ENCODE data around the gene OXNAD1.
A peak's percentile ranks its signal among the peaks of the same experiment; 100 is the strongest.

Gene OXNAD1

DNA sequence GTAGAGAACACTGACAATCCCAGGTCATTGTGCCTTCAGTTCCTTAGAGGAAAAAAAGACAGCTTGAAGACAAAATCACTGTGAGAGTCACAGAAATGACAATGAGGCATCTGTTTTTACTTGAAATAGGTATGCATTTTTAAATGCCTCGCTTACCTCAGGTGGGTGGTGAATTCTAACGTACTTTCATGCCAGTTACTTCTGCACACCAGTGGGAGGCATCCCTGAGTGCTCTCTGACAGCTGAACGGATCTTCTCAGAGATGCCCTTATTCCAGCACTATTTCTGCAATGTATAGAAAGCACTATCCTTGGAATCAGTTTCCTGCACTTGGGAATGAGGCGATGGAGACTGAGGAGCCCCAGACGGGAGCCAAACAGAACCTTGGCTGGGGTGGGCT, 16.5 kb upstream of the OXNAD1 start:
- no peak for DNase-seq

DNA sequence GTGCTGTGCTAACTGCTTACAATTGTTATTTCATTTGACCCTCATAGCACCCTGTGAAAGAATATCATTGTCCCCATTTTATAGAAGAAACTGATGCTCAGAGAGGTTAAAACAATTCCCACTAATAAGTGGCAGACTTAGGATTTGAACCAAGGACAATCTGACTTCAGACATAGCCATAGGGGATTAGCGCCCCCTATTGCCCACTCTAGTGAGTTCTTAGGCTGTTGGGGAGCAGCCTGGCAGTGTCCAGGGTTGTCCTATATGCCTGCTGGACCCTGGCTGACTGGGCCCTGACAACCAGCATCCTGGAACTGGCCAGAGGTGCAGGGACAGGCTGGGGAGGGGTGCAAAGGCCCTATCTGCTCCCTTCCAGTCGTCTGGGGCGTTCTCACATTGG, 15.7 kb upstream of the OXNAD1 start:
- DNase-seq, result peak in 1 of 2 donors; percentile 32

DNA sequence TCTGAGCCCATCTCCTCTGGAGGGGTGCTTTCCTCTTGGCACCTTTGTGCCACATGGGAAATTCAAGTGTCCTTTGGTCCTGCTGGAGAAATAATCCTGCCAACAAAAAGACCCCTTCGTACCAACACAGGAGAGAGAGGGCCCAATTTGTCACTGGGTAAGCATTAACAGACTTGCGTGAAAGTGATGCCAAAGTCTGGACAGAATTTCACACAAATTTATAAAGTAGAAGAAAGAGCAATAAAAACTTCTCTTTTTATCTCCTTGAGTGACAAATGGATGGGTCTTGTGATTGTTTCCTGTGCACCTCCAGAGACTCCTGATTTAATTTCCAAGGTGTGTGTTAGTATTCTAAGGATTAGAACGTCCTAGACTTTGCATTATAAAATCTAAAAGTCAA, 15.1 kb upstream of the OXNAD1 start:
- DNase-seq, result no peak

DNA sequence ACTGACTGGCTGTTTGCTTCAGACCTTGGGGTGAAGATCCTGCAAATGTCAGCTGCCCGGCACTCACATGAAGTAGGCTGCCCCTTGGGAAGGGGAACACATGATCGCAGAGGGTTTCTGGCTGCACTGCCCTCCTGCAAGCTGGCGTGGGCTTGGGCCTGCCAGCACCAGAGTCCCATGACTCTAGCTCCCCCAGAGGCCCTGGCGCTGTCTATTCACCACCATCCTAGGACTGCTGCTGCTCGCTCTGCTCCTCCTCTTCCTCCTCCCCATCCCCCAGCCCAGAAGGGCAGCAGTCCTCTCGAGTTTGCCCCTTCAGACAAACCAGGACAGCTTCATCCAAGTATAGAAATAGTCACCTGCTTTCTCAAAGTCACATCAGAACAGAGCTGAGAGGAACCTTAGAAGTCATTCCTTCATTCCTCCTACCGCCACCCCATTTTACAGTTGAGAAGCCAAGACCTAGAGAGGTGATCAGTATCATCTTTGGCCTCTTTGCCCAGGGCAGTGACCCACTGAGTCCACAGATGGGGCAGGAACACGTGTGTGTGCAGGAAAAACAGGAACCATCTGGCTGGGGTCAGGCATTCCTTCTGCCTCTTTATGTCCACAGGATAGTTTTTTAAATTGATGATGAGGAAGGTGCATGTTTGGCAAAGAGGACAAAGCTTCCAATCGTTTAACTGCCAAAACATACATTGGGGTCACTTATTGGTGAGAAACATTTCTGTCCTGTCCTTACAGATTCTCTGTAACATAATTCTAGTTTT, 13.5 kb upstream of the OXNAD1 start:
- no peak for DNase-seq

DNA sequence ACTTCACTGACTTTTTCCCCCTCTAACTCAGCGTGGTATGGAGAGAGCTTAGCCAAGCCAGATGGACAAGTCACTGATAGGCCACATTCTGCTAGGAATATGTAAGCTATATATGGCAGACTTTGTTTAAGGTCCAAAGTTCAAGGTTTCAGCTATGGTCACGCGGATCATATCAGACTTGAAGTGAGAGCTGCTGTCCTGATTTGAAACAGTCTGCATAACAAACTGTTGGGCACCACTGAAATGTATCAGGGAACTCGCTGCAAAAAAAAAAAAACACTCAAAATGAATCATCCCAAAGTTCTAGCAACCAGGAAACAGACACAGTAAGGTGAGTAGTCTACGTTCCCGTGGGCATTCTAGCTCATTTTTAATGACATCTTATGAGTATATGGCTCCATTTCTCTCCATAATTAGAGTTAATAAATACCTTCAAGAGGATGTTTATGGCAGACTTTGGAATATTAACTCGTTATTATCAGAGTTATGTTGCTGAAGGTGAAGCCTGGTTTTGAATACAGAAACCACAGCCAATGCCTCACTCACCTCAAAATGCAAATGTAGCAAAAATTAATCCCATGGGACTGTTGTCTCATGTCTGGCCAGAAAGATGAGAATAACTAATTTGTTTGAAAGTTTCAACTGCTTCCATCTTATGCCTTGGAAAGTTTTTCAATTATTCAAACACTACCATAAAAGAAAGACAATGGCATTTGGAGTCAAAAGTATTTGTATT, 12.6 kb upstream of the OXNAD1 start:
- no peak for DNase-seq

DNA sequence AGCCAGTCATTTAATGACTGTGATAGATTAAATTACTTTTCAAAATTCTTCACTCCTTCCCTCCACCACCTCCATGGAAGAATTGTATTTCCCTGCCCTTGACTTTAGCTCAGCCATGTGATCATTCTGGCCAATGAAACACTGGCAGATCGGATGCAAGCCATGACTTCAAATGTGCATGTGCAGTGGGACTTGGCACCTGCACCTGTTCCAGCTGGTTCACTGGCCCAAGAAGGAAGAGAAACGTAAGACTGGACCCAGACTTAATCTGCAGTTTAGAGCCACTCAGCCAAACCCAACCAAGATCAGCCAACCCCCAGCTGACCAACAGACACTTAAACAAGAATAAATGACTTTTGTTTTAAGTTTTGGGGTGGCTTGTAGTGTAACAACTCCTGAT, 12.0 kb upstream of the OXNAD1 start:
- DNase-seq, result no peak

DNA sequence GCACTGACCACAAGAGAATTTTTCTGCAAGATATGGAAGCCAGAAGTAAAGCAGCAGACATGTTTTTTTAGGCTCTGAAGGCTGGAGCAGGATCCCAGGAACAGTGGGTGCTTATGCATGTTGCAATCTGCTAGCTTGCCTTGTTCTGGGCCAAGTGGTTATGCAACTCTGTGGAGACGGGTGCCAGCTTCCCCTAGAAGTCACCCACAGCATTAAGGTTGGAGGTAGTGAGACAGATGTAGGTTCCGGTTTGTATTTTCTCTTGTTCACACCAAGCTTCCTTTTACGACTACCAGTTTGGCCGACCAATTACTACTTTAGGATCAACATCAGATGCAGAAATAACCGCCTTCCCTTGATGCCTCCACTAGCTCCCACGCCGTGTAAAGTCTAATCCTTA, 11.4 kb upstream of the OXNAD1 start:
- DNase-seq, result no peak

DNA sequence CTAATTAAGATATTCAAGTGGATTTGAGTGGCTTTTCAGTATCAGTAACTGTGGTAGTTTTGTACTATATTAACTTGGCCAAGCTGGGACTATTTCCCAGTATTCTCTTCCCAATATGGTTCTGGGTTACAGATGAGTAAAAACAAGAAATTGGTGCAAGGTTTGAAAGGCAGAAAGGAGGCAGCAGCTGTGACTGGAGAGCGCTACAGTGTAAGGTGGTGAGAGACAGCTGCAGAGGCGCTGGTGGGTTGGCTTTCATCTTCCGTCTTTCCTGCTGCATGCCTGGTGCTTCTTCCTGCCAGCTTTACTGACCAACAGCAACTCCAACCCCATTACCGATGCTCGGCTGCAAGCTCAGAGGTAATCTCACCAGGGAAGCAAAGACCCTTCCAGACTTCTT, 10.1 kb upstream of the OXNAD1 start:
- no peak for DNase-seq

DNA sequence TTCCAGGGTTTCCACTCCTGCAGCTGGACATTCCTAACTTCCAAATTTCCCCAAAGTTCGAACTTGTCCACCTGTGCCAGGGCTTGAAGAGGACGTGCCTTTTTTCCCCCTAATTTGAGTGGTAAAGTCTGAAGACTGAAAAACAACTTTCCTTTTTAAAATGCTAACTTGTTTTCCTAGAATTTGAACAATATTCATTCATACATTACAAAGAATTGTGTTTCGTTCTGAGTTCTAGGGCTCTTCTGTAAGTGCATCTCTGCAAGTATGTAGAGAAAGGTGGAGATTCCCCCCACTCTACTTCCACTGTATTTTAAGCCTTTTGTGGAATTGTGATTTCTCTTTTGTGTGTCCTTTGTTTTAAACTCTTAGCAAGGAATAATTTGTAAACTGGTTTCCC, 9.7 kb upstream of the OXNAD1 start:
- DNase-seq, result no peak

DNA sequence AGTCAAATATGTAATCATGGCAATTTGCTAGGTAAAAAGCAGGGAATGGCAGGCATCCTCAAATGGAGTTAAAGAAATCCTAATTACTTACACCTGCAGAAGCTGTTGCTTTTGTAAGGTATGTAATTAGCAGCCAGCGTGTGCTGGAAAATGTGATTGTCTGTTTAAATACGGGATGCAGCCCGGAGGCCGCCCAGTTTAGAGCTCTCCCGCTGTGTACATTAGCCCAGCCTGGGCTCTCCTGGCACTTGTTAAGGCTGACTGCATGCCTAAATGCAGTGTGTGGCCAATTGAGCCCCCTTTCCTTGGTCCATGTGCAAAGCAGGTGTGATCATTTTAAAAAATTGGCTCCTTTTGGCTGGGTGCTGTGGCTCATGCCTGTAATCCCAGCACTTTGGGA, 9.3 kb upstream of the OXNAD1 start:
- no peak for DNase-seq

DNA sequence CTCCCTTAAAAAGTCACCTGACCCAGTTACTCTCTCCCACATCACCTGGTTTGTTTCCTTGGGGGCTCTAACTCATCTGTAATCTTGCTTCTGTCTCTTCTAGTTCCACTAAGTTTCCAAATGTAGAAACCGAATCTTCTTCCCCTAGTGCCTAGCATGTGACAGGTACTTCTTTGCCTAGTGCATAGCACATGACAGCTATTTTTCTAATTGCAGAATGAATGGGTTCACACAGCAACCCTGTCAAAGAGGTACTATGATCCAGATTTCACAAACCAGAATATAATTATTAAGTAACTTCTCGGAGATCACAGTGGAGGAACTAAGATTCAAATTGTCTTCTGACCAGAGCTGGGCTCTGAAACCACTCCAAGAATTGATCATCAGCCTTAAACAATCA, 7.7 kb upstream of the OXNAD1 start:
- no peak for DNase-seq

DNA sequence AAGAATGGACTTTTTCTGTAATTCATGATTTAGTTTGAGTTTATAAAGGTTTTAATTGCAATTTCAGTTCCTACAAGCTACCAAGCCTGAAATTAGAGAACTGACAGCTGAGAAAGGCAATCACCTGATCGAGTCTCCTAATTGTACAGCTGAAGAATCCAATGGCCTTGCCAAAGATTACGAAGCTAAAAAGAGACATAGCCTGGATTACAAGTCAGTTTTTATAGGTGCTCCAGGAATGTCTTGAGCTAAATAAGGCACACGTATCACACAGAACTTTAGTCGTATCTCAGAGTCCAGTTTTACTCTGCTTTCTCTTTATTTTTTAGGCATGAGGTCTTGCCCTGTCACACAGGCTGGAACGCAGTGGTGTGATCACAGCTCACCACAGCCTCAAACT, 6.8 kb upstream of the OXNAD1 start:
- no peak for DNase-seq

DNA sequence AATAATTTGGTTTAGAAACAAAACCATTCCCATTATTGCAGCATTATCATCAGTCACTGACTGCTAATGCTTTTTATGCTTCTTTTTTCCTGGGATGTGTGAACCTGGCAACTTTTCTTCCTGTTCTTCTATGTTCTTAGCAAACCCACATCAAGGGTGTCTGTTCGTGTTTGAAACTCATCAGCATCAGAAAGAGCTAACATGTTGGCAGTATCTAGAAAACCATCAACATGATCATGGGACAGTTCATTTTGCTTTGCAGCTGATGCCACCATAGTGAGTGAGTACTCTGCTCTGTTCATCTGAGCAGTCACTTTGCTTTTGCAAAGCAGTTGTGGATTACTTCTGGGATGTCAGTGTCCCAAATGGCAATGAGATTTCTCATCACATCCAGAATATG, 6.1 kb upstream of the OXNAD1 start:
- no peak for DNase-seq

DNA sequence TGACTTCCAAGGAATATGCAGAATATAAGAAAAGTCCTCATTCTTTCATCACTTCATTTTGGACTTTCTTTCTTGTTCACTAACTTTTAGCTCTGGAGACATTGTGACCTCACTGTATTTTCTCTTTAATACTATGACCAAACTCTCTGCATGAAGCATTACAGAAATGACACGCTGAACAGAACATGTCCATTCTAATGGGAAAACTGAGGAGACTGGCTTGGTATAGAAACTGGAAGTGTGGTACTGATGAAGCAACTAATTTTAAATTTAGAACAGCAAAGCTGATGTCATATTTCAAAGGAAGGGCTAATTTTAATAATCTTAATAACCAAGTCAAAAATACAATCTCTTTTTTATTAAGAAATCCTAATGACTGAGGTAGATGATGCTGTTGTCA, 5.0 kb upstream of the OXNAD1 start:
- no peak for DNase-seq

DNA sequence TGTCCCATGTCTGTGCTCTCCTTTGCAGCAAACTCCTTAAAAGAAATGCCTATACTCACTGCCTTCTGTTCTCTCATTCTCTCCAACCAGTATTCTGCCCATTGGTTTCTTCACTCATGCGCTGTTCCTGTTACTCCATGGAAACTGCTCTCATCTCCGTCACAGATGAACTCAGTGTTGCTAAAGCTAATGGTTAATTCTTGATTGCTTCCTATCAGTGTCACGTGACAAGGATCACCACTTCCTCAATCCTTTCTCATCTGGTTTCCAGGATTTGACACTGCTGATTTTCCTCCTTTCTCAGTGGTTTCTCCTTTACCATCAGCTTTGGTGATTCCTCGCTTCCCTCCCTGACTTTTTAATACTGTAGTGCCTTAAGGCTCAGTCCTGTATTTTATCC, 2.8 kb upstream of the OXNAD1 start:
- DNase-seq, result no peak

DNA sequence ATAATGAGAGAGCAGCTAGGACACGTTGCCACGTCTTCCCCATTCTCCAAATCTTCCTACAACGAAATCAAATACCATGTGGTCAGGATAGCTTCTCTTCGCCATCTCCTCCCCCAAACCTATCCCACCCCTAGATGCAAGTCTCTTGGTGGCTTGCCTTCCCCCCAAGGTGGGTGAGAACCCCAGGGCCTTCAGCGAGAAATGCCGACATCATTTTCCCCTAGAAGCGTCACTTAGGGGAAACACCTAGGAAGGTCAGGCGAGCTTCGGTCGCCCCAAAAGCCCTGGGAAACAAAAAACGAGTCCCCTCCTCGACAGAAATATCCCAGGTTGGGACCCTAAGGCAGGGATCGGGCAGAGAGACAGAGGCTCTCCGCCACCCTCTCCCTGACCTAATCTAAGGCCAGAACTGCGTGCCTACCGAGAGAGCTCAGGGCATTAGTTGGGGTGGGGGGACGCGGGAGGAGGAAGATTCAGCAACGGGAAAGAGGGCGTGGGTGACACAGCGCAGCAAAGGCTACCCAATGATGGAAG, 771 bp upstream of the OXNAD1 start:
- no peak for DNase-seq

DNA sequence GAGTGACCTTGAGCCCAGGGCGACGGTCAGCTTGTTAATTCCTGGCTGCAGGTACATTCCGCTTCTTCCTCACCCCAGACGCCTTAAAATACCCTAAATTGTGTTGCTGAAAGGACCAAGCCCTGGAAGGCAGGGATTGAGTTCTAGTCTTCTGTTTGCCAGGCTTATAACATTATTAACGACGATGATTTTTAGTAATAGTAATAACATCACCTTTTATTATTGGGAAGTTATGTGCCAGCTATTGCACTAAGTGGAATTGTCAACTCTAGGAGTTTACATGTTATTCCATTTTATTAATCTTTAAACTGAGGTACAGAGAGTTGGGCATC, 409 bp downstream of the OXNAD1 start:
- DNase-seq, result no peak

DNA sequence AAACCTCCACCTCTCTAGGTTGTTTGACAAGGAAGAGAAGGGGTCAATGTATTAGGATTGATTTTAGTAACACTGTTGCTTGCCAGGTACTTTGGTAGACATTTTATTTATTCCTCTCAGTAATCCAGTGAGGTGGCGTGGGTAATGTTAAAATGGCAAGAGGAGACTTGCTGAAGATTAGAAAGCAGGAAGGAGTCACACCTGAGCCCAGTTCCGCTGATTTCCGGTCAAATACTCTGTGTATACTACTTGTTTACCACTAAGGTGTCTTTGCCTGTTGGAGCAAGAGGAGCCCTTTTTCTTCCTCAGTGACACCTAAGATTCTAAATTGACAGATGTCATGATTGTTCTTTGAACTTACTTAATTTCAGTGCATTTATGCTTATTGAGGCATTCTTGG, 1.7 kb downstream of the OXNAD1 start:
- DNase-seq, result no peak

DNA sequence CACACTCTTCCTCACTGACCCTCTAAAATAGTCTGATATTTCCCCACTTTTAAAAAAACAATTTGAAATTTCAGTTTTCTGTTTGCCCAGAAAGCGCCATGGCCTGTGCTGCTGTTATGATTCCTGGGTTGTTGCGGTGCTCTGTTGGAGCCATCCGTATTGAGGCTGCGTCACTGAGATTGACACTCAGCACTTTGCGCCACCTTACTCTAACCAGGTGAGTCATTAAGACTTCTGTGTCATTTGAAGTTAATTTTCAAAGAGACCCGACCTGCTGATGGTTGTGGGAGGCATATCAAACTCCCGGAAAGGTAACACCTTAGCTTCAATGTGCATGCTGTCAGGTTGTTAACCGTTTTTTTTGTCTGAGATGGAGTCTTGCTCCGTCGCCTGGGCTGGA, 5.8 kb downstream of the OXNAD1 start:
- no peak for DNase-seq

DNA sequence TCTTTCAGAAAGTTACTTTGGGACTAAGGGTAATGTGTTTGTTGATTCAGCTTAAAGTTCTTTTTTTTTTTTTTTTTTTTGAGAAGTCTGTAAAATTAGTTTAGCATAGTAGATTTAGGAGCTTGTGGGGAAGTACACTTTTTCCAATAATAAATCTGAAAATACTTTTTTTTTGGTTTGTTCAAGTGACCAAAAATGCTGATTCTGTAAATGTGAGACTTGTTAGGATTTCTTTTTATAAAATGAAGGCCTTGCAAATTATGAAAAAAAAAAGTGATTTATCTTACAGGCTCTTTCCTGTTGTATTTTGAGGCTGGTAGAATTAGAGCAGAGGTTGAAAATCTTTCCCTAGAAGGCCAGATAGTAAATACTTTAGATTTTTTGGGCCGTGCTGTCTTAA, 7.6 kb downstream of the OXNAD1 start:
- DNase-seq, result no peak

DNA sequence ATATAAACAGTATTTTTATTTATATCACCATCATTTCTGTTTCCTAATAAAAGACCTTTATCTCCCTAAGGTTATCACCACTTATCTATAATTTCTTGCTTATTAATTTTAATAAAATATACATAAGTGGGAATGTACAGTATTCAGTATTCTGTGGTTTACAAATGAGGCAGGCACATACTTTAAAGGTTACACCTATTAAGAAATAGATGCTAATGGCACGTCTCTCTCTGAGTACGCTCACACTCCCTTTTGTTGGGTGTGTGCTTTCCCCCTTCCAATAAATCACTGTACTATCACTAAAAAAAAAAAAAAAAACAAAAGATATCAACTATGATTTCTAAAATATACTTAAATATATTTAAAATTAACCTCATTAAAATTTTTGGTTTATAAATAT, 8.9 kb downstream of the OXNAD1 start:
- no peak for DNase-seq

DNA sequence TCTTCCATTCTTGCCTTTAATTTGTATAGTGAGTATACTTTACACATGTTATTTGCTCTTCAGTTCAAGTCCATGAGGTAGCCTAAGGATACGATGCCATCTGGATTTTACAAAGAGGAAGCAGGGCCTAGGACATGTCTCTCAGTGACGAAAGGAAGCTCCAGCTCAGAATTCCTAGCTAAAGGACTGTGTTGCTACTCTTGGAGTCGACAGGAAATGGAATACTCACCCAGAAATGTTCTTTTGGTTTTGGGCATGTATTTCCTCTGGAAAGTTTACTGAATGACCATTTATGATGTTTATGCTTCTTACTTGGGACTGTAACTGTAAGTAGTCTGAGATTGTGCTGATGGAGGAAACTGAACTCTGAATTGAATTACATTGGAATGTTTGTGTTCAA, 12.5 kb downstream of the OXNAD1 start:
- DNase-seq, result no peak

DNA sequence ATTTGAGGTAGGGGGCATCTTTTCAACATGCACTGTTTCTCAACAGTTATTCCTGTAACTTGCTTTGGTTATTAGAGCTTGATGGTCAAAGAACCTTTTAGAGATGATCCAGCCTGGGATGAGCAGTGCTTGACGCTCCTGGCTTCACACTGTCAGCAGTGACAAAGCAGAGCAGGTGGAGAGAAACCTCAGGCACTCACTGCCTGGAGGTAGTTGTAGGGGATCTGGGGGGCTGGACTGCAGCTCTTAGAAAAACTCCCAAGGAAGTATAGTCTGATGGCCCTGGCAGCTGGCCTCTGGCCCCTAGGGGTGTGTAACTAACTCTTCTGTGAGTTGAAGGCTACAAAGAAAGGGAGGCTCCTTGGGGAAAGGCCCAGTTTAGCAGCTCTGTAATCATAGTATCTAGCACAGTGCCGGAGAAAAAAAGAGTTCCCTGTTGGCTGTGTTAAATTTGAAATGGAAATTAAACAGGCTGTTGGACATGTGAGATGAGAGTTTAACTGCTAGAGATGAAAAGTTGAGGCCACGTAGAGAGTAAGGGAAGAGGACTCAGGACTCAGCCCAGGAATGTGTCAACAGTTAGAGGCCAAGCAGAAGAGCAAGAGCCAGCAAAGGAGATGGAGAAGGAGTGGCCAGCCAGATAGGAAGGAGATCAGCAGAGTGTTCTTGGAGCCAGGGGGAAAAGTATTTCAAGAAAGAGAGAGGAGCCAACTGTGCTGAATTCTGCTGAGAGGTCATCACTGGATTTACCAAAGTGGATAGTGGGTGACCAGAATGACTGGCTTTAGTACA, 14.2 kb downstream of the OXNAD1 start:
- DNase-seq, result no peak

DNA sequence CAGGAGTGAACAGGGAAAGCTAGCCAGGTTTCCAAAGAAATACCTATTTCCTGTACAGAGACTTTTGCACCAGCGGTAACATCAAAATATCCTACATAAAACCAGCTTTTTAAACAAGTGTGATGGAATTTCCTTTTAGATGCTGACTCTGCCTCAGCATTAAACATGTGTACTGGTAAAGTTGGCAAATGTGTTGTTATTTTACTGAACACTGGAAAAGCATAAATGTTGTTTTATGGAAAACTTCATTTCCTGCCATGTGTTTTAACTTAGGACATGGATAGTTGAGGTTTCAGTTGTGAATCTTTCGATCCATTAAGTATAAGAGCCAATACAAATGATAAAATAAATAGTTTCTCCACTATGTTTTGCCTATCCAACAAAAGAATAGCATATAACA, 15.7 kb downstream of the OXNAD1 start:
- no peak for DNase-seq
